ENCODE results near the gene DLG2.

The DLG2 gene

DNA sequence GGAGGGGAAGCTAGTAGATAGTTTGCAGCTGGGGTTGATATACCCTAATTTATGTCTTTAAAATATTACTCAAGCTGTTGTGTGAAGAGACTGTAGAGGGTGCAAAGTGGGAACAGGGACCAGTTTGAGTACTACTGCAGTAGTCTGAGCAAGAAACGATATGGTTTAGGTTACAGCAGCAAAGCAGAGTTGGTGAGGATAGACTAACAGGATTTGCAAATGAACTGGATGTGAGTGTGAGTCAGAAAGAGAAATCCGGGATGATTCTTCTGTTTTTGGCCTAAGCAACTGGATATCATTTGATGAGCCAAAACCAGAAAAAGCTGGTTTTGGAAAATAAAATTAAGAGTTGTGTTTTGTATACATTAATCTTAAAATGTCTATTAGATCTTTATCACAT is 1591.5 kb downstream of the DLG2 start:
- no peak overlapping the region for H3K27ac ChIP-seq
- no peaks in the 10 kb centered on the region for H3K4me1 ChIP-seq (ENCODE audit: control insufficient read depth in 1 of 2, insufficient read depth in 1 of 2, low read depth in 1 of 2, low read length in 1 of 2)
- no peak overlapping the region for H3K4me3 ChIP-seq (ENCODE audit: low read depth in 1 of 2, low read length in 1 of 2)
- TF ChIP-seq, protein P1, sequence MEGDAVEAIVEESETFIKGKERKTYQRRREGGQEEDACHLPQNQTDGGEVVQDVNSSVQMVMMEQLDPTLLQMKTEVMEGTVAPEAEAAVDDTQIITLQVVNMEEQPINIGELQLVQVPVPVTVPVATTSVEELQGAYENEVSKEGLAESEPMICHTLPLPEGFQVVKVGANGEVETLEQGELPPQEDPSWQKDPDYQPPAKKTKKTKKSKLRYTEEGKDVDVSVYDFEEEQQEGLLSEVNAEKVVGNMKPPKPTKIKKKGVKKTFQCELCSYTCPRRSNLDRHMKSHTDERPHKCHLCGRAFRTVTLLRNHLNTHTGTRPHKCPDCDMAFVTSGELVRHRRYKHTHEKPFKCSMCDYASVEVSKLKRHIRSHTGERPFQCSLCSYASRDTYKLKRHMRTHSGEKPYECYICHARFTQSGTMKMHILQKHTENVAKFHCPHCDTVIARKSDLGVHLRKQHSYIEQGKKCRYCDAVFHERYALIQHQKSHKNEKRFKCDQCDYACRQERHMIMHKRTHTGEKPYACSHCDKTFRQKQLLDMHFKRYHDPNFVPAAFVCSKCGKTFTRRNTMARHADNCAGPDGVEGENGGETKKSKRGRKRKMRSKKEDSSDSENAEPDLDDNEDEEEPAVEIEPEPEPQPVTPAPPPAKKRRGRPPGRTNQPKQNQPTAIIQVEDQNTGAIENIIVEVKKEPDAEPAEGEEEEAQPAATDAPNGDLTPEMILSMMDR (IDR thresholded peaks at IDR 0.05), result no peak
- no peaks in the 10 kb centered on the region for H3K36me3 ChIP-seq
- H3K27me3 ChIP-seq, result no peaks in the 10 kb centered on the region
- H3K9me3 ChIP-seq, result no peaks in the 10 kb centered on the region

DNA sequence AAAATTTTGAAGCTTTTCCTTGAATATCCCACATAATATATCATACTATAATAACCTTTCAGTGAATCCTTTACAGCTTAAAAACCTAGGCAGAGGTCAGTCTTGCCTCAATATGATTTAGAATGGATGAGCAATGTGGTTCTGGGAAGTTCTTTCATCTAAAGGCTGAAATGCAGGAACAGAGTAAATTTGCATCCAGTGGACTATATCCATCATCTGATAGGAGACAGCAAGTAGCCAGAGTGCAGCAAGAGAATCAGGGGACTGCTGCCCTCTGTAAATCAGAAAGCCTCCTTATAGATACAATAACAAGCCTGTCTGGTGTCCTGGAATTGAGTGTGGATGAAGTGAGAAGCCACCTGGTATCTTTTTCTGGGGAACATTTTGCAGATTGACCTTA is 1592.7 kb downstream of the DLG2 start:
- H3K27ac ChIP-seq, result no peak overlapping the region
- H3K36me3 ChIP-seq, result no peaks in the 10 kb centered on the region
- TF ChIP-seq, protein P1 (IDR thresholded peaks at IDR 0.05), result no peak
- H3K4me3 ChIP-seq (ENCODE audit: low read depth in 1 of 2, low read length in 1 of 2), result no peak overlapping the region
- H3K9me3 ChIP-seq, result no peaks in the 10 kb centered on the region
- H3K27me3 ChIP-seq, result no peaks in the 10 kb centered on the region
- no peaks in the 10 kb centered on the region for H3K4me1 ChIP-seq (ENCODE audit: control insufficient read depth in 1 of 2, insufficient read depth in 1 of 2, low read depth in 1 of 2, low read length in 1 of 2)

DNA sequence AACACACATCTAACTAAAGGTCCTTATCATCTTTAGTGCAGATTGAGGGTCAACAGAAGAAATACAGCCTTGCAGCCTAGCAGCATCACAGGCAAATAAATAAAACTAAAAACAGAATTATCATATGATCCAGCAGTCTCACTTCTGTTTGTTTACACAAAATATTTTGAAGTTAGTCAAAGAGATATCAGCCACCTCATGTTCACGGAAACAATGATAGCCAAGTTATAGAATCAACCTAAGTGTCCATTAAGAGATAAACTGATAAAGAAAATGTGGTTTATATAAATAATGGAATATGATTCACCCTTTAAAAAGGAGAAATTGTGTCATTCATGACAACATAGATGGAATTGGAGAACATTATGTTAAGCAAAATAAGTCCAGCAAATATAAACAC is 1602.9 kb downstream of the DLG2 start:
- Histone ChIP-seq H3K36me3 (no peaks in the 10 kb centered on the region), H3K9me3 (no peaks in the 10 kb centered on the region), H3K4me1 (ENCODE audit: control insufficient read depth in 1 of 2, insufficient read depth in 1 of 2, low read depth in 1 of 2, low read length in 1 of 2) (no peaks in the 10 kb centered on the region), H3K27me3 (no peaks in the 10 kb centered on the region), H3K4me3 (ENCODE audit: low read depth in 1 of 2, low read length in 1 of 2) (no peak overlapping the region), H3K27ac (no peak overlapping the region)
- TF ChIP-seq, protein P1 (IDR thresholded peaks at IDR 0.05), result no peak

DNA sequence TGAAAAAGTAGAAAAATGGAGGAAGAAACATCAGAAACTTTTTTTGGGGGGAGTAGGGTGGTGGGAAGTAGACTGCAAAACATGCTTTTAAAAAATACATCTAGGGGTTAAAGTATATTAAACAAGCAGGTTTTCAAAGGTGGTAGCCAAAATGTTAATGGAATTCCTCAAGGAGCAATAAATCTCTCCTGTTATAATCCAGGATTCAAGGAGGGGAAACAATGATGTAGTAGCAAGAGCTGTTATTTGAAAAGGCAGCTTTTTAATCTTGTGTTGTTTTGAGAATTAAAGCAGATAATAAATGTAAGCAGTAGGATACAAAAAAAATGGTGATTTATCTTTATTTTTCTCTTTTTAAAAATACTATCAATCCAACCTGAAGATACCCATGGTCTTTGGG is 1604.4 kb downstream of the DLG2 start:
- Histone ChIP-seq H3K4me3 (ENCODE audit: low read depth in 1 of 2, low read length in 1 of 2) (no peak overlapping the region), H3K36me3 (no peaks in the 10 kb centered on the region), H3K27ac (no peak overlapping the region), H3K27me3 (no peaks in the 10 kb centered on the region), H3K4me1 (ENCODE audit: control insufficient read depth in 1 of 2, insufficient read depth in 1 of 2, low read depth in 1 of 2, low read length in 1 of 2) (no peaks in the 10 kb centered on the region), H3K9me3 (no peaks in the 10 kb centered on the region)
- TF ChIP-seq, protein P1 (IDR thresholded peaks at IDR 0.05), result no peak

DNA sequence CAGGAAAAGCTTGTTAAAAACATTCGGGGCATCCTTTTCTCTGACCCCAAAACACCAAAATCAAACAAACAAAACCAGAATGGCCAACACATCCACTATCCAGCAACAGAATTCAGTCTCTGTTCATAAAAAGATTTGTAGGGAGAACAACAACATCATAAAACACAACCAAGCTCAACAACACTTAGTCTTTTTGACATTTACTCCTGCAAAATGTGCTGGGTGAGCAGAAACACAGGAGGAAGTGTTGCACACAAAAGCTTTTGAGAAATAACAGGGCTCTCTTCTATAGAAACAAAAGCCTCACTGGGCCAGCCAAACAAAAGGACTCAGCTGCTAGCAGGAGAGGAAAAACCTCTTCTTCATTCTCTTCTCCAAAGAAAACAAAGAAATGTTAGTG is 1604.9 kb downstream of the DLG2 start:
- TF ChIP-seq, protein P1 (IDR thresholded peaks at IDR 0.05), result no peak
- Histone ChIP-seq H3K27ac (no peak overlapping the region), H3K4me1 (ENCODE audit: control insufficient read depth in 1 of 2, insufficient read depth in 1 of 2, low read depth in 1 of 2, low read length in 1 of 2) (no peaks in the 10 kb centered on the region), H3K4me3 (ENCODE audit: low read depth in 1 of 2, low read length in 1 of 2) (no peak overlapping the region), H3K36me3 (no peaks in the 10 kb centered on the region), H3K27me3 (no peaks in the 10 kb centered on the region), H3K9me3 (no peaks in the 10 kb centered on the region)

DNA sequence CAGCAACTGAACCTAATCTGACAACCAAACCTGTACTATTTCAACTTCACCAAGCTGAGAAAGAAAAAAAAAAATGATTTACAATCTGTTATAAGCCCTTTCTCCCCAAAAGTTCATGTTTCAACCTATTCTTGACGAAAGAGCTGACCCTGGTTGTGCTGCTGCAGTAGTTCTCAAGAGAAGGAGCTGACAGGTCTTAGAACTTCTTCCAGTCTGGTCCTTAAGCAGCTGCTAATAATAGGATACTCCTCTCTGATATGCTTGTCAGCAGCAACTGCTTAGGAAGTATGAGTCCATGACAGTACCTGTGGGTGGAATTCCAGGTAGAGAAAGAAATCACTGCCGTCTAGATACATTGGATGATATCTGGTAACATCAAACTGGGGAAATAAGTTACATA is 1605.9 kb downstream of the DLG2 start:
- Histone ChIP-seq H3K27ac (no peak overlapping the region), H3K4me1 (ENCODE audit: control insufficient read depth in 1 of 2, insufficient read depth in 1 of 2, low read depth in 1 of 2, low read length in 1 of 2) (no peaks in the 10 kb centered on the region), H3K4me3 (ENCODE audit: low read depth in 1 of 2, low read length in 1 of 2) (no peak overlapping the region), H3K27me3 (no peaks in the 10 kb centered on the region), H3K36me3 (no peaks in the 10 kb centered on the region), H3K9me3 (no peaks in the 10 kb centered on the region)
- TF ChIP-seq, protein P1 (IDR thresholded peaks at IDR 0.05), result no peak

Data from neutrophil (primary cell).